D721Med (cell line): Measurements from ENCODE around the gene LRRC14B.

Source experiments
- DNase-seq: peaks from one replicate; pipeline ENCODE4 v3.0.0; 2011; ENCODE audit warnings: low spot score; ENCODE audit not compliant: insufficient read length
- FAIRE-seq: peaks from 2 replicates; lab custom pipeline; 2011; peaks lifted over from hg19 to GRCh38; lab: Jason Lieb, UNC
- TF ChIP-seq, protein P1 (sequence below): IDR thresholded peaks from 2 replicates; pipeline ENCODE4 v1.5.1; 2012; ENCODE audit warnings: mild to moderate bottlenecking, control low read depth; ENCODE audit not compliant: insufficient read depth; ENCODE audit errors: missing control alignments

LRRC14B gene

DNA sequence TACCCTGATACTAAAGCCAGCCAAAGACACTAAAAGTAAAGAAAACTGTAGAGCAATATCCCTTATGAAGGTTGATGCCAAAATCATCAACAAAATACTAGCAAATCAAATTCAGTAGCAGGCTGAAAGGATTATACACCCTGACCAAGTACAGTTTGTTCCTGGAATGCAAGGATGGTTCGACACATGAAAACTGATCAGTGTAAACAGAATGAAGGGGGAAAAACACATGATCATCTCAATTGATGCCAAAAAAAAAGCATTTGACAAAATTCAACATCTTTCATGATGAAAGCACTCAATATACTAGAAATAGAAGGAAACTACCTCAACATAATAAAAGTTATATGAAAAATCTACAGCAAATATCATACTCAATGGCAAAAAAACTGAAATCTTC, 43.5 kb upstream of the LRRC14B start:
- DNase-seq (no peak), FAIRE-seq (no peak)
- TF ChIP-seq, protein P1, sequence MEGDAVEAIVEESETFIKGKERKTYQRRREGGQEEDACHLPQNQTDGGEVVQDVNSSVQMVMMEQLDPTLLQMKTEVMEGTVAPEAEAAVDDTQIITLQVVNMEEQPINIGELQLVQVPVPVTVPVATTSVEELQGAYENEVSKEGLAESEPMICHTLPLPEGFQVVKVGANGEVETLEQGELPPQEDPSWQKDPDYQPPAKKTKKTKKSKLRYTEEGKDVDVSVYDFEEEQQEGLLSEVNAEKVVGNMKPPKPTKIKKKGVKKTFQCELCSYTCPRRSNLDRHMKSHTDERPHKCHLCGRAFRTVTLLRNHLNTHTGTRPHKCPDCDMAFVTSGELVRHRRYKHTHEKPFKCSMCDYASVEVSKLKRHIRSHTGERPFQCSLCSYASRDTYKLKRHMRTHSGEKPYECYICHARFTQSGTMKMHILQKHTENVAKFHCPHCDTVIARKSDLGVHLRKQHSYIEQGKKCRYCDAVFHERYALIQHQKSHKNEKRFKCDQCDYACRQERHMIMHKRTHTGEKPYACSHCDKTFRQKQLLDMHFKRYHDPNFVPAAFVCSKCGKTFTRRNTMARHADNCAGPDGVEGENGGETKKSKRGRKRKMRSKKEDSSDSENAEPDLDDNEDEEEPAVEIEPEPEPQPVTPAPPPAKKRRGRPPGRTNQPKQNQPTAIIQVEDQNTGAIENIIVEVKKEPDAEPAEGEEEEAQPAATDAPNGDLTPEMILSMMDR = no peak

DNA sequence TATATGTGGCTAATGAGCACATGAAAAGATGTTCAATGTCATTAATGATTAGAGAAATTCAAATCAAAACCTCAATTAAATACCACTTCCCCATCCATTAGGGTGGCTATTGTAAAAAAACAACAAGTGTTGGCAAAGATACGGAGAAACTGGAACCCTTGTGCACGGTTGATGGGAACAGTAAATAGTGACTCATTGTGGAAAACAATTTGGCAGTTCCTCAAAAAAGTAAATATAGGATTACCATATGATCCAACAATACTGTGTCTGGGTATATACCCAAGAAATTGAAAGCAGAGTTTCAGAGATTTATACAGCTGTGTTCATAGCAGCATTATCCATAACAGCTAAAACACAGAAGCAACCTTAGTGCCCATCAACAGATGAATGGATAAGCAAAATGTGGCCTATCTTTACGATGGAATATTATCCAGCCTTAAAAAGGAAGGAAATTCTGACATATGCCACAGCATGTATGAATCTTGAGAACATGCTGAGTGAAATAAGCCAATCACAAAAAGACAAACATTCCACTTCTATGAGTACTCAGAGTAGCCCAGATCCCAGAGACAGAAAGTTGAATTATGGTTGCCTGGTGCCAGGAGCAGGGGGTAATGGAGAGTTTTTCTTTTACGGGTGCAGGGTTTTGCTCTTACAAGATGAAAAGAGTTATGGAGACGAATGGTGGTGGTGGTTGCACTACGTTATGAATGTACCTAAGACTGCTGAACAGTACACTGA, 41.4 kb upstream of the LRRC14B start:
- DNase-seq = no peak
- TF ChIP-seq, protein P1 = no peak
- no peak for FAIRE-seq

DNA sequence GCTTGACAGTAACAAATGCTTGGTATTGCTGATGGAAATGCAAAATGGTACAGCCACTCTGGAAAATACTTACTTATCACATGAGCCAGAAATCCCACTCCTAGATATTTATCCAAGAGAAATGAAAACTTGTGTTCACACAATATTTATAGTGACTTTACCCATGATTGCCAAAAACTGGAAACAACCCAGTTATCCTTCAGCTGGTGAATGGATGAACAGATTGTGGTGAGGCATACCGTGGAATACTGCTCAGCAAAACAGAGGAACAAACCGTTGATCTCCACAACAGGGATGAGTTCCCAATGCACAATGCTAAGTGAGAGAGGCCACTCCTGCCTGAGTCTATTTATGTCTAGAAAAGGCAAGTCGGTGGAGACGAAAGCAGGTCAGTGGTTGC, 40.5 kb upstream of the LRRC14B start:
- FAIRE-seq (no peak), DNase-seq (no peak)
- TF ChIP-seq, protein P1 = no peak

DNA sequence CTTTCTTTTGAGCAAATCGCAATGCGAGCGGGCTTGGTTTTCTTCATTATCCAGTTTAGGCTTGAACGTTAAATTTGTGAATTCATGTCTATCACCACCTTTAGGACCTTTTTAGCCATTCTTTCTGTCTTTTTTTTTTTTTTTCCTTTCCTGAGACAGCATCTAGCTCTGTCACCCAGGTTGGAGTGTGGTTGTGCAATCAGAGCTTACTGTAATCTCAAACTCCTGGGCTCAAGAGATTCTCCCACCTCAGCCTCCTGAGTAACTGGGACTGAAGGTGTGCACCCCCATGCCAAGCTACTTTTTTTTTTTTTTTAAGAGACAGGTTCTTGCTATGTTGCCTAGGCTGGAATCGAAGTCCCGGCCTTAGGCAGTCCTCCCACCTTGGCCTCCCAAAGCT, 39.2 kb upstream of the LRRC14B start:
- FAIRE-seq (no peak), DNase-seq (no peak)
- TF ChIP-seq, protein P1 = no peak

DNA sequence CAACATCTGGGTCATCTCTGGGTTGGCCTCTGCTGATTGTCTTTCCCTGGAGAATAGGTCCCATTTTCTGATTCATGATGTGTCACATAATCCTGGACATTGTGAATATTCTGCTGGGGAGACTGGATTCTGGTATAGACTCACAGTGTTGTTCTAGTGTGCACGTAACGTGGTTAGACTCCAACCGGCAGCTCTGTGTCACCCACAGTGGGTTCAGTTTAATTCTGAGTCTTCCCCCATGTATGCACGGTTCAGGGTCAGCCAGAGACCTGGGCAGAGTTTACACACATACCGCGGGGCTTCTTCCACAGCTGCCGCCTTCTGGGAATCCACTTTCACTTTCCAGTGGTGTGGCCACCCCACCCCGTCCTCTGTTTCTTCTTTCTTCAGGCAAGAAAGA, 38.0 kb upstream of the LRRC14B start:
- no peak for DNase-seq
- TF ChIP-seq, protein P1 = no peak
- FAIRE-seq = no peak

DNA sequence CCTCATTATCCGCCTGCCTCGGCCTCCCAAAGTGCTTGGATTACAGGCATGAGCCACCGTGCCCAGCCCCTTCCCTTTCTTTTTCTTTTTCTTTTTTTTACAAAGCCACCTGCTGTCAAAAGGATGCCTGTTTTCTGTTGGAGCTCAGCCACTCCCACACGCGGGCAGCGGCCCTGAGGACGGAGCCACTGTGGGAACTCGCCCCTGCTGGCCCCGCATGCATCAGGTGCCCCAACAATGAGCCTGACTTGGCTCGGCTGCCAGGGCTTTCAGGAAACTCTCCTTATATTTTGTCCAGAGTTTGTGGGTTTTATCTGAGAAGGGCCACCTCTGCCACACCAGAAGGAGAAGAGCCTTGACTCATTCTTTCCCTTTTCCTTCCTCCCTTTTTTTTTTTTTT, 37.1 kb upstream of the LRRC14B start:
- no peak for DNase-seq
- FAIRE-seq = no peak
- TF ChIP-seq, protein P1 = no peak

DNA sequence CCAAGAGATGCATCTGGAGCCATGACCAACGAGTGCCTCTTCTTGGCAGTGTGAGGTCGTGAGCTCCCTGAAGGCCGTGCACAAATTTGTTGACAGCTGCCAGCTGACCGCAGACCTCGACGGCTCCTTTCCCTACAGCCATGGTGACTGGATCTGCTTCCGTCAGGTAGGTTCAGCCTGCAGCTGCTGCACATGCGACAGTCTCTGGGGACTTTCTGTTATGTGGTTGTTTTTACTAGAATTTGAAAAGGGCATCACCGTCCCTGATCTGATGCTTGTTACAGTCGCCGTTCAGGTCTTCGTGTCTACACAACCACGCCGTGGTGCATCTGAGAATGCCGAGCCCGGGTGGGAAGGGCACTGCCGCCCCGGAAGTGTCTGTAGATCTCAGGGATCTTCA, 36.5 kb upstream of the LRRC14B start:
- DNase-seq (no peak), FAIRE-seq (no peak)
- TF ChIP-seq, protein P1 = no peak
